Left lung (tissue), 10 donors: Measurements from ENCODE around the gene SLC20A1. TPM values are rescaled to one million over a fixed set of nuclear protein-coding genes. Genes with fewer than 3 reads are reported as not detected.
"Not testable (repeated sequence)": the region's sequence is repeated elsewhere in the genome, so short reads cannot be mapped to it uniquely, and the experiment has no call there.

Experiments used
- ATAC-seq: fragments of 200-7000 bp; cut with Tn5 transposase; one replicate; pipeline ENCODE4 v1.9.1; 2020; ENCODE audit warnings: moderate library complexity
- DNase-seq, 4 donors: peaks; one replicate each; pipeline ENCODE4 v3.0.0-alpha.2; 2013 to 2020
- H3K27ac ChIP-seq, 2 donors: fragments of 200-600 bp; sonication (generic) in 1 of 2; one replicate each; pipeline versions ENCODE4 v1.5.0 to v1.8.0; 2020 to 2021
- H3K27me3 ChIP-seq, 2 donors: fragments of 200-600 bp; sonication (generic) in 1 of 2; one replicate each; pipeline versions ENCODE4 v1.5.0 to v1.8.0; 2020 to 2021
- H3K36me3 ChIP-seq, 2 donors: fragments of 200-600 bp; sonication (generic) in 1 of 2; one replicate each; pipeline versions ENCODE4 v1.5.0 to v1.8.0; 2020 to 2021
- H3K4me1 ChIP-seq, 2 donors: fragments of 200-600 bp; one replicate each; pipeline ENCODE4 v1.8.0; 2021
- H3K4me3 ChIP-seq, 2 donors: fragments of 200-600 bp; sonication (generic) in 1 of 2; one replicate each; pipeline versions ENCODE4 v1.5.0 to v1.8.0; 2020 to 2021; ENCODE audit warnings: mild to moderate bottlenecking in 1 of 2
- H3K9me3 ChIP-seq, 2 donors: fragments of 200-600 bp; sonication (generic) in 1 of 2; one replicate each; pipeline versions ENCODE4 v1.5.0 to v1.8.0; 2020 to 2021
- CTCF ChIP-seq, 2 donors: fragments of 200-600 bp; sonication (generic) in 1 of 2; IDR thresholded peaks; one replicate each; pipeline versions ENCODE4 v1.5.0 to v1.8.0; 2021; ENCODE audit warnings: antibody characterized with exemption in 2 of 2
- intact Hi-C, 2 donors: fragments of 100-400 bp; cut with DNase I; formaldehyde crosslinking; loops; one replicate each; pipeline versions ENCODE4 v1.11.2 to v1.14.2; 2022
- polyA plus RNA-seq, 6 donors: library from polyadenylated mRNA; unstranded; fragments of 120-200 nt; gene quantifications; one replicate each; pipeline ENCODE4 v1.2.1, GENCODE V29; 2013; ENCODE audit not compliant: insufficient read length in 6 of 6
- total RNA-seq, 2 donors: library from RNA; stranded (reverse); fragmentation: NEBNext Ultra II Directional; extraction: Animal tissue kit (Norgen Biotek cat#: 25700); gene quantifications; one replicate each; pipeline ENCODE4 v1.2.1, GENCODE V29; 2021
- donor health status: DM: no; HTN: yes; CAD: no.
- donor health status: DM: no; HTN: no; CAD: no.

The SLC20A1 gene
- total and polyA plus RNA-seq, 8 donors = 33.9 to 68.2 (median 37.8) TPM

DNA sequence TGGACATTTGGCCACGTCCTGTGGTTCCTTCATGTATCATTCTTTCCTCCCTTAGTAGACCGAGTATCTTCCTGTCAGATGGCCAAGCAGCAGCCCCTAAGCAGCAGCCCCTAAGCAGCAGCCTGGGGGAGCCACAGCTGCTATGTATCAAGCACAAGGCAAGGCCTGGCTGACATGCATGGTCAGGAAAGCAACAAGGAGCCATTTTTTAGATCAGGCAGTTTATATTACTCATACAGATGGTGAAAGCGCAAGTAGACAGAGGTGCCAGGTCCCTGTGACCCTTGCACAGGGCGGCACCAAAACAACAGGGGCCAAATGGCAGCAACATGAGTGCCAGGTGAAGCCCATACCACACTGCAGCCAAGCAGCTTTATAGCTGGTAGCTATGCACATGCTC lies 39.2 kb upstream of the SLC20A1 start:
- no peak for ATAC-seq
- no peaks in the 10 kb centered on the region for H3K9me3 ChIP-seq
- no peak for DNase-seq
- no peak overlapping the region for H3K4me3 ChIP-seq
- H3K4me1 ChIP-seq = no peaks in the 10 kb centered on the region
- no peaks in the 10 kb centered on the region for H3K27me3 ChIP-seq
- H3K27ac ChIP-seq = no peak overlapping the region
- no peaks in the 10 kb centered on the region for H3K36me3 ChIP-seq
- TF ChIP-seq CTCF (IDR thresholded peaks at IDR 0.05) = no peak
- intact Hi-C loops = loop anchor here in 1 of 2 donors (10.0 kb wide), 1 partner anchor 118 kb away; the partner anchor contains the start of gene NT5DC4

GRCh38 chr2:112607680-112608438 lies 37.9 kb upstream of the SLC20A1 start:
- Histone ChIP-seq H3K9me3 (no peaks in the 10 kb centered on the region), H3K4me3 (no peak overlapping the region), H3K36me3 (no peaks in the 10 kb centered on the region), H3K27me3 (no peaks in the 10 kb centered on the region), H3K27ac (no peak overlapping the region), H3K4me1 (no peaks in the 10 kb centered on the region)
- intact Hi-C loops = loop anchor here in 1 of 2 donors (10.0 kb wide), 1 partner anchor 117 kb away; the partner anchor contains the start of gene NT5DC4
- no peak for DNase-seq
- no peak for ATAC-seq
- TF ChIP-seq CTCF (IDR thresholded peaks at IDR 0.05) = no peak

DNA sequence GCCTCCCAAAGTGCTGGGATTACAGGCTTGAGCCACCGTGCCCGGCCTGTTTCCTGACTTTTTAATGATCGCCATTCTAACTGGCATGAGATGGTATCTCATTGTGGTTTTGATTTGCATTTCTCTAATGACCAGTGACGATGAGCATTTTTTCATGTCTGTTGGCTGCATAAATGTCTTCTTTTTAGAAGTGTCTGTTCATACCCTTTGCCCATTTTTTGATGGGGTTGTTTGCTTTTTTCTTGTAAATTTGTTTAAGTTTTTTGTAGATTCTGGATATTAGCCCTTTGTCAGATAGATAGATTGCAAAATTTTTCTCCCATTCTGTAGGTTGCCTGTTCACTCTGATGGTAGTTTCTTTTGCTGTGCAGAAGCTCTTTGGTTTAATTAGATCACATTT lies 36.4 kb upstream of the SLC20A1 start:
- not testable (repeated sequence) for H3K27ac ChIP-seq, H3K9me3 ChIP-seq, H3K36me3 ChIP-seq, ATAC-seq, DNase-seq, H3K4me3 ChIP-seq, H3K27me3 ChIP-seq, H3K4me1 ChIP-seq
- intact Hi-C loops = loop anchor here in 1 of 2 donors (10.0 kb wide), 1 partner anchor 115 kb away; the partner anchor contains the start of gene NT5DC4

DNA sequence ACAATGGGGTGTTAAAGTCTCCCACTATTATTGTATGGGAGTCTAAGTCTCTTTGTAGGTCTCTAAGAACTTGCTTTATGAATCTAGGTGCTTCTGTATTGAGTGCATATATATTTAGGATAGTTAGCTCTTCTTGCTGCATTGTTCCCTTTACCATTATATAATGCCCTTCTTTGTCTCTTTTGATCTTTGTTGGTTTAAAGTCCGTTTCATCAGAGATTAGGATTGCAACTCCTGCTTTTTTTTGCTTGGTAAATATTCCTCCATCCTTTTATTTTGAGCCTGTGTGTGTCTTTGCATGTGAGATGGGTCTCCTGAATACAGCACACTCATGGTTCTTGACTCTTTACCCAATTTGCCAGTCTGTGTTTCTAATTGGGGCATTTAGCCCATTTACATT lies 33.5 kb upstream of the SLC20A1 start:
- H3K4me3 ChIP-seq, H3K27ac ChIP-seq, ATAC-seq, intact Hi-C loops, H3K36me3 ChIP-seq, DNase-seq, H3K27me3 ChIP-seq, H3K4me1 ChIP-seq, H3K9me3 ChIP-seq: not testable (repeated sequence)

DNA sequence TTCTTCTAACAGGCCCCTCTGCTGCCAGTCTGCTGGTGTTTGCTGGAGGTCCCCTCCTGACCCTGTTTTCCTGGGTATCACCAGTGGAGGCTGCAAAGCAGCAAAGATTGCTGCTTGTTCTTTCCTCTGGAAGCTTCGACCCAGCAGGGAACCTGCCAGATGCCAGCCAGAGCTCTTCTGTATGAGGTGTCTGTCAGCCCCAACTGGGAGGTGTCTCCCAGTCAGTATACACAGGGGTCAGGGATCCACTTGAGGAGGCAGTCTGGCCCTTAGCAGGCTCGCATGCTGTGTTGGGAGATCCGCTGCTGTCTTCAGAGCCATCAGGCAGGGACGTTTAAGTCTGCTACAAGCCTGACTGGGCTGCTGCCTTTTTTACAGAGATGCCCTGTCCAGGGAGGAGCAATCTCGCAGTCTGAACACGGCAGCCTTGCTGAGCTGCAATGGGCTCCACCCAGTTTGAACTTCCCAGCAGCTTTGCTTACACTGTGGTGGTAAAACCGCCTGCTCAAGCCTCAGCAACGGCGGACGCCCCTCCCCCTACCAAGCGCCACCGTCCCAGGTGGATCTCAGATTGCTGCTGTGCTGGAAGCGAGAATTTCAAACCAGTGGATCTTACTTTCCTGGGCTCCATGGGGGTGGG lies 31.4 kb upstream of the SLC20A1 start:
- ATAC-seq = no peak
- intact Hi-C loops = no loop called here
- Histone ChIP-seq H3K9me3 (no peaks in the 10 kb centered on the region), H3K4me1 (no peaks in the 10 kb centered on the region), H3K4me3 (no peak overlapping the region), H3K36me3 (no peaks in the 10 kb centered on the region), H3K27me3 (no peaks in the 10 kb centered on the region), H3K27ac (no peak overlapping the region)
- no peak for DNase-seq
- no peak for TF ChIP-seq CTCF (IDR thresholded peaks at IDR 0.05)

DNA sequence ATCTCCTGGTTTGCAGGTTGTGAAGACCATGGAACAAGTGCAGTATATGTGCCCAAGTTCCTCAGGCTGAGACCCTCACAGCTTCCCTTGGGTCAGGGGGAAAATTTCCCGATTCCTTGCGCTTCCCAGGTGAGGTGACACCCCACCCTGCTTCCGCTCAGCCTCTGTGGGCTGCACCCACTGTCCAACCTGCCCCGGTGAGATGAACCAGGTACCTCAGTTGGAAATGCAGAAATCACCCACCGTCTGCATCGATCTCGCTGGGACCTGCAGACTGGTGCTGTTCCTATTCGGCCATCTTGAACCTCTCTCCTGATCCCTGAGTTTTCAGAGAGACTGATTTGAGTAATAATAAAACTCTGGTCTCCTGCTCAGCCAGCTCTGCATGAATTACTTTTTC lies 30.7 kb upstream of the SLC20A1 start:
- DNase-seq = no peak
- no peaks in the 10 kb centered on the region for H3K4me1 ChIP-seq
- no peak overlapping the region for H3K4me3 ChIP-seq
- H3K36me3 ChIP-seq = no peaks in the 10 kb centered on the region
- intact Hi-C loops = no loop called here
- no peaks in the 10 kb centered on the region for H3K9me3 ChIP-seq
- TF ChIP-seq CTCF (IDR thresholded peaks at IDR 0.05) = no peak
- no peaks in the 10 kb centered on the region for H3K27me3 ChIP-seq
- no peak overlapping the region for H3K27ac ChIP-seq
- no peak for ATAC-seq

DNA sequence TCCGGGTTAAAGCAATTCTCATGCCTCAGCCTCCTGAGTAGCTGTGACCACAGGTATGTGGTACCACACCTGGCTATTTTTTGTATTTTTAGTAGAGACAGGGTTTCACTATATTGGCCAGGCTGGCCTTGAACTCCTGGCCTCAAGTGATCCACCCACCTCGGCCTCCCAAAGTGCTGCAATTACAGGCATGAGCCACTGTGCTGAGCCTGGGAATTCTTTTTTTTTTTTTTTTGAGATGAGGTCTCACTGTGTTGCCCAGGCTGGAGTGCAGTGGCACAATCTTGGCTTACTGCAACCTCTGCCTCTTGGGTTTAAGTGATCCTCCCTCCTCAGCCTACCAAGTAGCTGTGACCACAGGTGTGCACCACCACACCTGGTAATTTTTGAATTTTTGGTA lies 29.9 kb upstream of the SLC20A1 start:
- DNase-seq, intact Hi-C loops, H3K27me3 ChIP-seq, H3K27ac ChIP-seq, H3K36me3 ChIP-seq, ATAC-seq, H3K4me3 ChIP-seq, H3K9me3 ChIP-seq, H3K4me1 ChIP-seq: not testable (repeated sequence)
